GM18870 (cell line): ENCODE data around the gene PRPH2.
"Not testable (repeated sequence)": the region's sequence is repeated elsewhere in the genome, so short reads cannot be mapped to it uniquely, and the experiment has no call there.

ENCODE experiments used
- ATAC-seq: cut with Tn5 transposase; IDR thresholded peaks from one replicate; pipeline ENCODE4 v1.9.1; 2021; ENCODE audit warnings: moderate library complexity; ENCODE audit not compliant: unreplicated experiment

Gene PRPH2

GRCh38 chr6:42702200-42702599 is 20.2 kb downstream of the PRPH2 start:
- ATAC-seq: no peak

- ATAC-seq: no peak
These were observed 24.2 kb downstream of the PRPH2 start for GRCh38 chr6:42698217-42698616.

GRCh38 chr6:42697268-42697655 is 25.1 kb downstream of the PRPH2 start:
- no peak for ATAC-seq

GRCh38 chr6:42696526-42697267 is 25.7 kb downstream of the PRPH2 start:
- ATAC-seq: no peak

GRCh38 chr6:42694586-42694985 is 27.8 kb downstream of the PRPH2 start:
- no peak for ATAC-seq

- no peak for ATAC-seq
These were observed 28.6 kb downstream of the PRPH2 start for GRCh38 chr6:42693725-42694323.

- ATAC-seq: no peak
These were observed 30.1 kb downstream of the PRPH2 start for GRCh38 chr6:42692137-42692911.

- ATAC-seq: no peak
These were observed 31.5 kb downstream of the PRPH2 start for GRCh38 chr6:42690872-42691271.

GRCh38 chr6:42690151-42690702 is 32.2 kb downstream of the PRPH2 start:
- ATAC-seq: no peak

GRCh38 chr6:42689371-42689770 is 33.0 kb downstream of the PRPH2 start:
- ATAC-seq: no peak

GRCh38 chr6:42688281-42688680 is 34.1 kb downstream of the PRPH2 start:
- ATAC-seq: no peak

- ATAC-seq: no peak
These were observed 43.0 kb downstream of the PRPH2 start for GRCh38 chr6:42679358-42679757.

- ATAC-seq: no peak
These were observed 47.6 kb downstream of the PRPH2 start for GRCh38 chr6:42674780-42675179.

GRCh38 chr6:42674368-42674767 is 48.0 kb downstream of the PRPH2 start:
- not testable (repeated sequence) for ATAC-seq

- no peak for ATAC-seq
These were observed 57.7 kb downstream of the PRPH2 start for GRCh38 chr6:42664718-42665117.

- ATAC-seq: no peak
These were observed 60.8 kb downstream of the PRPH2 start for GRCh38 chr6:42661540-42662153.

GRCh38 chr6:42659806-42660205 is 62.6 kb downstream of the PRPH2 start:
- no peak for ATAC-seq

GRCh38 chr6:42653851-42654250 is 68.5 kb downstream of the PRPH2 start:
- ATAC-seq: no peak

- ATAC-seq: no peak
These were observed 70.2 kb downstream of the PRPH2 start for GRCh38 chr6:42652024-42652746.
